T-helper 22 cell (primary cell): ENCODE results near the gene ERVH48-1.
A peak's percentile ranks its signal among the peaks of the same experiment; 100 is the strongest.
"Not testable (repeated sequence)": the region's sequence is repeated elsewhere in the genome, so short reads cannot be mapped to it uniquely, and the experiment has no call there.

Experiments used
- DNase-seq: peaks from one replicate; pipeline ENCODE4 v3.0.0-alpha.2; 2020; ENCODE audit warnings: low read depth

The ERVH48-1 gene

GRCh38 chr21:42938606-42938995 is 13.2 kb upstream of the ERVH48-1 start:
- DNase-seq: not testable (repeated sequence)

GRCh38 chr21:42937960-42938605 is 12.7 kb upstream of the ERVH48-1 start:
- DNase-seq: no peak

- DNase-seq: not testable (repeated sequence)
These were observed 11.9 kb upstream of the ERVH48-1 start for GRCh38 chr21:42937034-42937940.

DNA sequence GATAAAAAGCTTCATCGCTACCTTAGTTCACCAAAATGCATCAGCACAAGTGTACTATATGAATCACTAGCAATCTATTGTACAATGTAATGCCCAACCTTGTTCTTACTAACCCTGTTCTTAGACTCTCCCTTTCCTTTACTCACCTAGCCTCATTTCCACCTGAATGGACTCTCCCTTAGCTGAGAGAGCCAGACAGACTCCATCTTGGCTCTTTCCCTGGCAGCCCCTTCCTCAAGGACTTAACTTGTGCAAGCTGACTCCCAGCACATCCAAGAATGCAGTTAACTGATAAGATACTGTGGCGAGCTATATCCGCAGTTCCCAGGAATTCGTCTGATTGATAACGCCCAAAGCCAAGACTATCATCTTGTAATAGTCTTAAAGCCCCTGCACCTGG is 10.9 kb upstream of the ERVH48-1 start:
- DNase-seq: not testable (repeated sequence)

GRCh38 chr21:42933973-42934372 is 8.5 kb upstream of the ERVH48-1 start:
- DNase-seq: not testable (repeated sequence)

DNA sequence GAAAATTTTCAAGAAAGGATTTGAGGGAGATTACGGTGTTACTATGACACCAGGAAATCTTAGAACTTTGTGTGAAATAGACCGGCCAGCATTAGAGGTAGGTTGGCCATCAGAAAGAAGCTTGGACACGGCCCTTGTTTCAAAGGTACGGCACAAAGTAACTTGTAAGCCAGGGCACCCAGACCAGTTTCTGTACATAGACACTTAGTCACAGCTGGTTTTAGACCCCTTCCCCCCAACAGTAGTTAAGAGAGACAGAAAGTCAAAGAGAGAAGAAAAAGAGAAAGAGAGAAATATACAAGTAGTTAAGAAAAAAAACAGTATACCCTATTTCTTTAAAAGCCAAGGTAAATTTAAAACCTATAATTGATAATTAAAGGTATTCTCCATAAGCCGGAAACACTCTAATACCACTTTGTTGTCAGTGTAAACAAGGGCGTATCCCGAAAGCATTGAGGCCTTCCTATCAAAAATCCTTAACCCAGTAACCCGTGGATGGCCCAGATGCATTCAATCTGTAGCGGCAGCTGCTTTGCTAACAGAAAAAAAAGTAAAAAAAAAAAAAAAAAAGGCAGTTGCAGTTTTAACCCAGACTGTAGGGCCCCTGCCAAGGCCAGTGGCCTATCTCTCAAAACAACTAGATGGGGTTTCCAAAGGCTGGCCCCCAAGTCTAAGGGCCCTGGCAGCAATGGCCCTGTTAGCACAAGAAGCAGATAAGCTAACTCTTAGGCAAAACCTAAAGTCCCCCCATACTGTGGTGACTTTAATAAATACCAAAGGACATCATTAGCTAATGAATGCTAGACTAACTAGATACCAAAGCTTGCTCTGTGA is 7.9 kb upstream of the ERVH48-1 start:
- DNase-seq: not testable (repeated sequence)

DNA sequence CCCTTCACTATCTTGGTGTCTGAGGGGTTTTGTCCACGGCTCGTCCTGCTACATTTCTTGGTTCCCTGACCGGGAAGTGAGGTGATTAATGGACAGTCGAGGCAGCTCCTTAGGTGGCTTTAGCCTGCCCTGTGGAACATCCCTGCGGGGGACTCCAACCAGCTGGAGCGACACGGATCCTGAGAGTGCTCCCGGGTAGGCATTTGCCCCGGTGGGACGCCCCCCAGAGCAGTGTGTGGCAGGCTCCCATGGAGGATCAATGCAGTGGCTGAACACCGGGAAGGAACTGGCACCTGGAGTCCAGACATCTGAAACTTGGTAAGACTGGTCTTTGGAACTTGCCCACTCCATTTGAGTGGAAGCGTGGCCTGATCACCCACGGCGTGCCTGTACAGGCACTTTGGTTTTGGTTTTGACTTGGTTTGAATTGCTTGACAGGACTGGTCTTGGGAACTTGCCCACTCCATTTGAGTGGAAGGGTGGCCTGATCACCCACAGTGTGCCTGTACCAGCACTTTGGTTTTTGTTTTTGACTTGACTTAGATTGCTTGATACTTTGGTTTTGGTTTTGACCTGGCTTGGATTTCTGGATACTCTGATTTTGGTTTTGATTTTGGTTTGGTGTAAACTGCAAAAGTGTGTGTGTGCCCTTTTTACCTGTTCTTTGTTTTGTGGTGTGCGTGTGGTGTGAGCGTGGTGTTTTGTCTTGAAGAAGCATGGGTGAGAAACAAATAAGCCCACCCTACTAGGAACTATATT is 7.1 kb upstream of the ERVH48-1 start:
- DNase-seq: not testable (repeated sequence)

DNA sequence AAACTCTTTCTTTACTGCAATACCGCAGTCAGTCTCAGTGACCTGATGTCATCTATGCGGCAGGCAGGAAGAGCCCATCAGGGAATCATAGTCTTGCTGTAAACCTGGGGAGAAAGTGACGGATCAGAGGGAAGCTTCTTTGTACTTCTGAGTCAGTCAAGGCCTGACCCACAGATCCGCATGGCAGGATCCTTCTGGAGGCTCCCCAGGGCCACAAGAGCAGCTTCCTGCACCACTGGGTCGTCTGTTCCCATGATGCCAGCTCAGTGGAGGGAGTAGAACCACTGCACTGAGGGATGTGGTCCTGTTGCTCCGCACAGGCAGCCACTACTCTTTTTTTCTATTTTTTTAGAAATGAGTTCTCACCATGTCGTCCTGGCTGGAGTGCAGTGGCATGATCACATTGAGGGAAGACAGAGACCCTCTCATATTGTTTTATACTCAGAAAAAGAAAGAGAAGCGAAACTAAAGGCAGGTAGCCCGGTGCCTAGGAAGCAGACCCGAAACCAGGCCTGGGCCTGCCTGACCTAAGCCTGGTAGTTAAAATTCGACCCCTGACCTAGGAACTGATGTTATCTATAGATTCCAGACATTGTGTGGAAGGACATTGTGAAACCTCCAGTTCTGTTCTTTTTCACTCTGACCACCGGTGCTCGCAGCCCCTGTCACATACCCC is 6.3 kb upstream of the ERVH48-1 start:
- no peak for DNase-seq

GRCh38 chr21:42929969-42930368 is 4.5 kb upstream of the ERVH48-1 start:
- DNase-seq: no peak

DNA sequence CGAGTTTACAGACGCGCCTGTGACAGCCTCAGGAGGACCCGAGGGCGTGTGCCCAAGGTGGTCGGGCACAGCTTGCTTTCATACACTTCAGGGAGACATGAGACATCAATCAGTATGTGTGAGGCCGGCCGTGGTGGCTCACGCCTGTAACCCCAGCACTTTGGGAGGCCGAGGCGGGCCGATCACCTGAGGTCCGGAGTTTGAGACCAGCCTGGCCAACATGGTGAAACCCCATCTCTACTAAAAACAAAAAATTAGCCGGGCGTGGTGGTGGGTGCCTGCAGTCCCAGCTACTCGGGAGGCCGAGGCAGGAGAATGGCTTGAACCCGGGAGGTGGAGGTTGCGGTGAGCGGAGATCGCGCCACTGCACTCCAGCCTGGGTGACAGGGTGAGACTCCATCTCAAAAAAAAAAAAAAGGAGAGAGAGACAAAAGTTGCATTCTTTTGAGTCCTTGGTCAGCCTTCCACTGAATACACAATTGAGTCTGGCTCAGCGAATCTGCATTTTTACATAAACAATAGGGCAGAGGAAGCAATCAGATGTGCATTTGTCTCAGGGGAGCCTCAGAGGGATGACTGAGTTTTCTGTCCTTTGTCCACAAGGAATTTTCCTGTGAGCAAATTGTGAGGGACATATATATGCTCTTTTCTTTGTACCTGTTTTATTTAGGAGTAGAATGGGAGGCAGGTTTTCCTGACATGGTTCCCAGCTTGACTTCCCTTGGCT is 2.2 kb upstream of the ERVH48-1 start:
- DNase-seq: not testable (repeated sequence)

DNA sequence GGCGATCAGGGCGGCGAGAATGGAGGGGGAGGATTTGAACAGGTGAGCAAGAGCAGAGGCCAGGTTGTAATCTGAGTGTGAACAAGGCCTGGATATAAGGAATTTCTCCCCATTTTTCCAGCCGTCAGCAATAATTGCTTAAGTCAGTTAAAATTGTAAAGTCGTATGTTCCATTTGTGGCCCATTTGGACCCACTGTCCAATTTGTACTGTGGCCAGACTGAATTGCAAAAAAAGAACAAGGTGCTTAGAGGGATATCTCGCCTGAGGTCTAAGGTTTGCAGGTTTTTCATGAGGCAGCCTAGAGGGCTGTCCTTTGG is 1.0 kb downstream of the ERVH48-1 start:
- DNase-seq: no peak

DNA sequence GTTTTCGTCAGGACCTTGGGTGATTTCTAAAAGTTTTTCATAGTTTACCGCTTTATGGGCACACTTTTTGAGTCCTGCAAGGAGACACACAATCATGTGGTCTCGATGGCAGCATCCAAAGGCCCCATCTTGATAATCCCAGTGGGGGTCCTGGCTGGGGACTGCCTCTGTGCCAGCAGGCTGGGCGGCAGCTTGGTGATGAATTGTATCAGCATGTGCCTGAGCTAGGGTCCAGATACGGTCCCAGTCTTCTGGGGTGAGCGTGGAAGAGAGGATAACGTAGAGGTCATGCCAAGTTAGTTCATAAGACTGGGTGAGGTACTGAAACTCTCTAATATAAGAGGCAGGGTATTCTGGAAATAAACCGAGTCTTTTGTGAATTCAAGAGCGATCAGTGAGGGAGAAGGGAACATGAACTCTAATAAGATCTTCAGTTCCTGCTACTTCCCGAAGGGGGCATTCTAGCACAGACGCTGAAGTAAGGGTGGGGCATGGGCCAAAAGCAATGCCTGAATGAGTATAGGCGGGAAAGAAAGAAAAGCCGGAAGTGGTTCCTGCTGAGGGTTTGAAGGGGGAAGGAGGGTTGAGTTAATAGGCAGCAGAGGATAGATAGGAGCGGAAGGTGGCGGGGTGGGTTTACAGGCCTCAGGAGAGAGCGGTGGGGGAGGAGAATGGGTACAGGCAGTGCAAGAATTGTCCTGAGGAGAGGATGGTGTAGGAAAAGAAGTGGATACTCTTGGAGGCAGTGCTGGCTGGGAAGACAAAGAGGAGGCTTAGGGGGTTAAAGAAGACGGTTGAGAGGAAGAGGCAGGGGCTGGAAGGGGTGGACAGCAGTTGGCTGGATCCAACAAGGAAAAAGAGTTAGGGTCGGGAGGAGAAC is 1.6 kb downstream of the ERVH48-1 start:
- peak; percentile 23 for DNase-seq

DNA sequence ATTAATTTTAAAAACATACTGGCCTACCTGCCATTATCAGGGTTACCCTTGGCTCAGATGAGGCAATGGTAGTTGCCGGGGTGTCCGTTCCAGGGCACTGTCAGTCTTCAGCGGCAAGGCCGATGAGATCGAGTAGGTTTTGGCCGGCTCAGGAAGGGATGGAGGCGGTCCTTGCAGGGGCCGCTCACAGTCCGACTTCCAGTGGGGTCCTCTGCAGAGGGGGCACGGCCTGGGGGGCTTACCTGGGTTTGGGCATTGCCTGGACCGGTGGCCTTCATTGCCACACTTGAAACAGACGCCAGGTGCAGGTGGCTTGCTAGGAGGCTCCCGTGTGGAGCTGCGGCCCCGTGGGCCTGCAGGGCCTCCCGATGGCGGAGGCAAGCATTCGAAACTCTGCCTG is 2.5 kb downstream of the ERVH48-1 start:
- DNase-seq: no peak

DNA sequence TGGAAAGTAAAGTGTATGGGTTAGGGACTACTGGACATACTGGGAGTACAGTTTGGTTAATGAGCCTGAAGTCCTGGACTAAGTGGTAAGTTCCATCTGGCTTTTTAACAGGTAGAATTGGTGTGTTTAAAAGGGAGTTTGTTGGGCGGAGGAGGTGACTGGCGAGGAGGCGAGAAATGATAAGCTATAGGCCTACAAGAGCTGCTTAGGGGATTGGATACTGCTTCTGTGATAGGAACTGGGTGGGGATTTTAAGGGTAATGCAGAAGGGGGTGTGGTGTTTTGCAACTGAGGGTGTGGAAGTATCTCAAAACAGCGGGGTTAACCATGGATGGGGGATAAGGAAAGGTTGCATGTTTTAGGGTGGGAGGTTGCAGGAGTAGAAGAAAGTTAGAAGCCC is 3.5 kb downstream of the ERVH48-1 start:
- no peak for DNase-seq

- no peak for DNase-seq
These were observed 7.1 kb downstream of the ERVH48-1 start for GRCh38 chr21:42918291-42918690.

DNA sequence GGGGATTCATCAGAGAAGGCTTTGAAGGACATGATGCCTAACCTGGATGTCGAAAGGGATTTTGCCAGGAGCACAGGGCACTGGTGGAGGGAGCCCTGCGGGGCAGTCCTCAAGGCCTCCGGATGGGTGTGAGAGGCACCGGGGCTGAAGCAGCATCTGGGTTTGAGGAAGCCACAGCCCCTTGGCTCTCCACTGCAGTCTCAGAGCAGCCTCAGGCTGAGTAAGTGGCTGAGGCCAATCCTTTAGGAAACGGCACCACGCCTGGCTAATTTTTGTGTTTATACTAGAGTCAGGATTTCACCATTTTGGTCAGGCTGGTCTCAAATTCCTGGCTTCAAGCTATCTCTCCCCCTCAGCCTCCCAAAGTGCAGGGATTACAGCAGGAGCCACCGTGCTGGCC is 12.0 kb downstream of the ERVH48-1 start:
- DNase-seq: no peak

GRCh38 chr21:42911920-42912319 is 13.5 kb downstream of the ERVH48-1 start:
- DNase-seq: not testable (repeated sequence)

- DNase-seq: not testable (repeated sequence)
These were observed 16.9 kb downstream of the ERVH48-1 start for GRCh38 chr21:42908484-42908883.

DNA sequence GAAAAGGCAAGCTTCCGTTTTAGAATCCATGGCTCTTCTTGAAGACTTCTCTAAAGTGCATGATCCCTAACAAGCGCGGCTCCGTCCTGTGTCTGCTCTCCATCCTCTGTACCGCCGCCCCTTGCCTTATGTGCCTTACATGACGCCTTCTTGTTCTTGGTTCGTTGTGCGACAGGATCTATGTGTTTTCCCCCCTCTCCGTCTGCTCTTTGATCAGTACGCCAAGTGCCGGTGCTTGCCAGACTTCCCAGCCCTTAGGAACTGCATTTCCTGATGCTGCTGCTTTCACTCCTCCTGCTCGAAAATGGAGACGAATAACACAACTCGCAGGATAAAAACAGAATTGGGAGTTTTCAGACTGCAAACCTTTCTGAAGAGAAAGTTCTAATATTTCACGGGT is 19.2 kb downstream of the ERVH48-1 start:
- DNase-seq: no peak

DNA sequence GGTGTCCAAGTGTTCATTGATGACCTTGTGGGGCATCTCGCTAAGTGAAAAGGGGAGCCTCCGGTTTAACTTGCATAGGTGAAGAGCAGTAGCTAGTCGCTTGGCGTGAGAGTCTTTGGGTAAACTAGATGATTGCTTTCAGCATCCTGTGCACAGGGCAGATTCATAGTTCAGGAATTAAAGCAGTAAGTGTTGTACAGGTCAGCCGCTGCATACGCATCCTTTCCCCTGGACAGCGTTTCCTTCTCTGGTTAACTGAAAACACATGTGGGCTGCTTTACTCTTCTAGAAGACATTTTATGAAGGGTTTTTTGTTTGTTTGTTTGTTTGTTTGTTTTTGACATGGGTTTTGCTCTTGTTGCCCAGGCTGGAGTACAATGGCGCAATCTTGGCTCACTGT is 20.2 kb downstream of the ERVH48-1 start:
- no peak for DNase-seq
